ENCODE measurements around the gene SLC4A2.

DNA sequence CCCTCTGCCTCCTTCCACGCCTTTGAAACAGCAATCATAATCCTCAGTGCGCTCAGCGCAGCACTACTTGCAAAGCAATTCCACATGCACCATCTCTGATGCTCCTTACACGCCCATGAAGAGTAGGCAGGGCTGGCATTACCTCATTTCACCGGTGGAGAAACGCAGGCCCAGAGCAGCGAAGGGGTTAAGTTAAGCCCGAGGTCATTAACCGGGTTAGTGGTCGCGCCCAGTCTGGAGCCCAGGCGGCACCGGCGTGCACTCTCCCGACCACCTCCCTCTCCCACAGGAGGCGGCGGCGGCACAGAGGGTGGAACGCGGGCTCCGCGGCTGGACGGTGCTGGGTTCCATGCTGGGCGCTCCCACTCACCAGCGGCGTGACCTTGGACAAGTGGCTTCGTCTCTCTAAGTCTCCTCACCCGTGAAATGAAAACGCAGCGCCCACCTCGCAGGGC lies 20.7 kb downstream of the SLC4A2 start:
- TF ChIP-seq, protein P1, sequence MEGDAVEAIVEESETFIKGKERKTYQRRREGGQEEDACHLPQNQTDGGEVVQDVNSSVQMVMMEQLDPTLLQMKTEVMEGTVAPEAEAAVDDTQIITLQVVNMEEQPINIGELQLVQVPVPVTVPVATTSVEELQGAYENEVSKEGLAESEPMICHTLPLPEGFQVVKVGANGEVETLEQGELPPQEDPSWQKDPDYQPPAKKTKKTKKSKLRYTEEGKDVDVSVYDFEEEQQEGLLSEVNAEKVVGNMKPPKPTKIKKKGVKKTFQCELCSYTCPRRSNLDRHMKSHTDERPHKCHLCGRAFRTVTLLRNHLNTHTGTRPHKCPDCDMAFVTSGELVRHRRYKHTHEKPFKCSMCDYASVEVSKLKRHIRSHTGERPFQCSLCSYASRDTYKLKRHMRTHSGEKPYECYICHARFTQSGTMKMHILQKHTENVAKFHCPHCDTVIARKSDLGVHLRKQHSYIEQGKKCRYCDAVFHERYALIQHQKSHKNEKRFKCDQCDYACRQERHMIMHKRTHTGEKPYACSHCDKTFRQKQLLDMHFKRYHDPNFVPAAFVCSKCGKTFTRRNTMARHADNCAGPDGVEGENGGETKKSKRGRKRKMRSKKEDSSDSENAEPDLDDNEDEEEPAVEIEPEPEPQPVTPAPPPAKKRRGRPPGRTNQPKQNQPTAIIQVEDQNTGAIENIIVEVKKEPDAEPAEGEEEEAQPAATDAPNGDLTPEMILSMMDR (conservative IDR thresholded peaks at IDR 0.05; ENCODE audit: low read length), result no peak
- no peak for TF ChIP-seq EZH2phosphoT487 (IDR thresholded peaks at IDR 0.05; ENCODE audit: borderline replicate concordance)

All from Loucy (cell line).